PC-9 (cell line): Measurements from ENCODE around the gene CCNY.

Source experiments
- EZH2 ChIP-seq: fragments of 200-600 bp; sonication (generic); IDR thresholded peaks from 2 replicates; pipeline ENCODE4 v1.8.0; 2017; ENCODE audit warnings: antibody characterized with exemption, low read depth
- TF ChIP-seq, protein P1 (sequence below): fragments of 200-600 bp; sonication (generic); conservative IDR thresholded peaks from 2 replicates; pipeline ENCODE4 v1.6.1; 2017; ENCODE audit warnings: mixed run types, antibody characterized with exemption, mild to moderate bottlenecking, moderate library complexity

DNA sequence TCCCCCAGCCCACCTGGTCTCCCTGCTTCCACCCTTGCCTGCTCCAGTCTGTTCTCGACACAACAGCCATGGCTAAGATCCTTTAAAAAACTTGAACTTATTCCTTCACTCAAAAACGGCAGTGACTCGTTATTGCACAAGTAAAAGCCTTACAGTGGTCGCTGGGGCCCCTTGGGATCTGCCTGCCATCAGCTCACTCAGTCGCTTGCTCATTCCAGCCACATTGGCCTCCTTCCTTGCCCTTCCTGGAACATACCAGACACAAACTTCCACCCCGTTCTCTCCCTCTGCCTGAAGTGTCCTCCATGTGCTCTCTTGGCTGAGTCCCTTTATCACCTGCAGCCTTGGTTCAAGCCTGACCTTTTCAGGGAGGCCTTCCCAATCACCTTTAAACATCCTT lies 4.7 kb downstream of the CCNY start:
- TF ChIP-seq, protein P1, sequence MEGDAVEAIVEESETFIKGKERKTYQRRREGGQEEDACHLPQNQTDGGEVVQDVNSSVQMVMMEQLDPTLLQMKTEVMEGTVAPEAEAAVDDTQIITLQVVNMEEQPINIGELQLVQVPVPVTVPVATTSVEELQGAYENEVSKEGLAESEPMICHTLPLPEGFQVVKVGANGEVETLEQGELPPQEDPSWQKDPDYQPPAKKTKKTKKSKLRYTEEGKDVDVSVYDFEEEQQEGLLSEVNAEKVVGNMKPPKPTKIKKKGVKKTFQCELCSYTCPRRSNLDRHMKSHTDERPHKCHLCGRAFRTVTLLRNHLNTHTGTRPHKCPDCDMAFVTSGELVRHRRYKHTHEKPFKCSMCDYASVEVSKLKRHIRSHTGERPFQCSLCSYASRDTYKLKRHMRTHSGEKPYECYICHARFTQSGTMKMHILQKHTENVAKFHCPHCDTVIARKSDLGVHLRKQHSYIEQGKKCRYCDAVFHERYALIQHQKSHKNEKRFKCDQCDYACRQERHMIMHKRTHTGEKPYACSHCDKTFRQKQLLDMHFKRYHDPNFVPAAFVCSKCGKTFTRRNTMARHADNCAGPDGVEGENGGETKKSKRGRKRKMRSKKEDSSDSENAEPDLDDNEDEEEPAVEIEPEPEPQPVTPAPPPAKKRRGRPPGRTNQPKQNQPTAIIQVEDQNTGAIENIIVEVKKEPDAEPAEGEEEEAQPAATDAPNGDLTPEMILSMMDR: no peak
- no peak for TF ChIP-seq EZH2
